ENCODE results near the gene SHISA6. TPM values are rescaled to one million over a fixed set of nuclear protein-coding genes. Genes with fewer than 3 reads are reported as not detected.

Gene SHISA6
- total and polyA plus RNA-seq, 11 donors = 0.16 to 1.0 (median 0.29) TPM

GRCh38 chr17:11601661-11602060, 360.6 kb downstream of the SHISA6 start:
- Histone ChIP-seq H3K27ac (no peak overlapping the region), H3K4me3 (no peak overlapping the region), H3K4me1 (peaks cover 0 to 16% (median 5%) of the 10 kb centered on the region in 12 donors), H3K27me3 (peaks cover 0 to 8% (median 4%) of the 10 kb centered on the region in 9 donors), H3K36me3 (no peaks in the 10 kb centered on the region), H3K9me3 (no peaks in the 10 kb centered on the region)
- WGBS, 4 donors = 67 to 77% (median 72%) methylated on average over 5 of the region's 5 CpGs
- intact Hi-C loops (cut with DNase I) = no loop called here
- DNase-seq (no peak), ATAC-seq (no peak)
- TF ChIP-seq POLR2A (IDR thresholded peaks at IDR 0.05) = no peak
- TF ChIP-seq CTCF (IDR thresholded peaks at IDR 0.05) = no peak

GRCh38 chr17:11608396-11608795, 367.4 kb downstream of the SHISA6 start:
- H3K36me3 ChIP-seq = no peaks in the 10 kb centered on the region
- intact Hi-C loops (cut with DNase I) = no loop called here
- peak in 4 of 5 donors; percentile 23 to 47 (median 34) for DNase-seq
- H3K9me3 ChIP-seq = no peaks in the 10 kb centered on the region
- peak overlapping the region in 2 of 12 donors; percentile 10 to 21 for H3K4me3 ChIP-seq
- peaks cover 0 to 13% (median 0%) of the 10 kb centered on the region in 9 donors for H3K27me3 ChIP-seq
- peaks cover 0 to 6% (median 0%) of the 10 kb centered on the region in 12 donors for H3K4me1 ChIP-seq
- no peak for TF ChIP-seq CTCF (IDR thresholded peaks at IDR 0.05)
- peak; percentile 59 to 84 (median 73) for ATAC-seq
- H3K27ac ChIP-seq = peak overlapping the region in 1 of 12 donors; percentile 18
- WGBS, 4 donors = 29 to 38% (median 30%) methylated on average over 6 of the region's 6 CpGs

GRCh38 chr17:11610999-11611566, 370.1 kb downstream of the SHISA6 start:
- Histone ChIP-seq H3K4me1 (peaks cover 0 to 6% (median 0%) of the 10 kb centered on the region in 12 donors), H3K27me3 (peaks cover 0 to 8% (median 0%) of the 10 kb centered on the region in 9 donors), H3K36me3 (no peaks in the 10 kb centered on the region), H3K4me3 (no peak overlapping the region), H3K9me3 (no peaks in the 10 kb centered on the region), H3K27ac (no peak overlapping the region)
- WGBS, 4 donors = 24 to 31% (median 27%) methylated on average over 6 of the region's 6 CpGs
- ATAC-seq = no peak
- intact Hi-C loops (cut with DNase I) = no loop called here
- no peak for DNase-seq
- TF ChIP-seq CTCF (IDR thresholded peaks at IDR 0.05) (no peak), POLR2A (IDR thresholded peaks at IDR 0.05) (no peak)

GRCh38 chr17:11612956-11613355, 371.9 kb downstream of the SHISA6 start:
- Histone ChIP-seq H3K27ac (no peak overlapping the region), H3K36me3 (no peaks in the 10 kb centered on the region), H3K9me3 (no peaks in the 10 kb centered on the region), H3K4me3 (no peak overlapping the region), H3K27me3 (peaks cover 0 to 8% (median 0%) of the 10 kb centered on the region in 9 donors), H3K4me1 (peaks cover 0 to 4% (median 0%) of the 10 kb centered on the region in 12 donors)
- no peak for TF ChIP-seq CTCF (IDR thresholded peaks at IDR 0.05)
- no peak for TF ChIP-seq POLR2A (IDR thresholded peaks at IDR 0.05)
- intact Hi-C loops (cut with DNase I) = no loop called here
- WGBS, 4 donors = 34 to 40% (median 38%) methylated on average over 2 of the region's 2 CpGs
- no peak for ATAC-seq
- no peak for DNase-seq

Measured in heart left ventricle (tissue), 16 donors.